H1 (cell line): ENCODE data around the gene CNBP. TPM values are rescaled to one million over a fixed set of nuclear protein-coding genes. Genes with fewer than 3 reads are reported as not detected.

ENCODE experiments used
- CTCF ChIA-PET: fragments of 300-600 bp; sonication (Branson Sonifier 250); formaldehyde crosslinking; loops from one replicate; lab custom pipeline; 2021; ENCODE audit not compliant: partially characterized antibody; lab: Charles Lee
- POLR2A ChIA-PET: fragments of 300-600 bp; sonication (Branson Sonifier 250); formaldehyde crosslinking; loops from one replicate; lab custom pipeline; 2021; ENCODE audit warnings: inconsistent platforms; ENCODE audit not compliant: partially characterized antibody; lab: Charles Lee
- DNase-seq, 2 experiments: peaks; one replicate each; pipeline versions ENCODE4 v3.0.0 to v3.0.0-alpha.2; 2010 to 2022; ENCODE audit warnings: low spot score in 2 of 2, low read depth in 1 of 2, mixed read lengths in 1 of 2
- FAIRE-seq: peaks from 2 replicates; lab custom pipeline; 2011; peaks lifted over from hg19 to GRCh38; lab: Jason Lieb, UNC
- H2AFZ ChIP-seq: 2 replicates; pipeline ENCODE4 v1.8.1; 2012; ENCODE audit warnings: low read length, inconsistent platforms
- H2AK5ac ChIP-seq: 2 replicates; pipeline ENCODE4 v1.6.1; 2013; ENCODE audit warnings: low read depth, low read length
- H2BK120ac ChIP-seq: replicated peaks from 2 replicates; pipeline ENCODE3; 2013; ENCODE audit warnings: low read depth, low read length, inconsistent platforms
- H2BK12ac ChIP-seq: 2 replicates; pipeline ENCODE4 v1.6.1; 2013; ENCODE audit warnings: low read depth, low read length
- H2BK15ac ChIP-seq: 2 replicates; pipeline ENCODE4 v1.6.1; 2013; ENCODE audit warnings: low read length
- H2BK20ac ChIP-seq: 2 replicates; pipeline ENCODE4 v1.6.1; 2013; ENCODE audit warnings: low read length
- H2BK5ac ChIP-seq: 2 replicates; pipeline ENCODE4 v1.6.1; 2013; ENCODE audit warnings: low read depth, low read length
- H3K14ac ChIP-seq: 2 replicates; pipeline ENCODE4 v1.6.1; 2013; ENCODE audit warnings: inconsistent platforms; ENCODE audit not compliant: insufficient read length
- H3K18ac ChIP-seq: 2 replicates; pipeline ENCODE4 v1.6.1; 2013; ENCODE audit warnings: low read length; ENCODE audit errors: extremely low read depth
- H3K23ac ChIP-seq: 2 replicates; pipeline ENCODE4 v1.6.1; 2013; ENCODE audit warnings: inconsistent platforms; ENCODE audit not compliant: insufficient read length
- H3K23me2 ChIP-seq: 2 replicates; pipeline ENCODE4 v1.6.1; 2013; ENCODE audit warnings: low read depth, low read length
- H3K27ac ChIP-seq: 2 replicates; pipeline ENCODE4 v1.6.1; 2011; ENCODE audit warnings: low read depth, low read length, inconsistent platforms
- H3K27me3 ChIP-seq, 4 experiments: replicated peaks in 1 of 4; 1 replicate in 1 of 4; 2 replicates in 3 of 4; pipeline versions ENCODE4 v1.6.1 to v1.8.1; 2011 to 2013; ENCODE audit warnings: low read length in 3 of 4, mild to moderate bottlenecking in 3 of 4, inconsistent platforms in 2 of 4, mixed read lengths in 2 of 4, moderate library complexity in 1 of 4; ENCODE audit not compliant: control insufficient read depth in 3 of 4, insufficient read depth in 3 of 4; ENCODE audit errors: extremely low read depth in 1 of 4
- H3K36me3 ChIP-seq, 4 experiments: 2 replicates each; pipeline versions ENCODE4 v1.6.1 to v1.8.1; 2011 to 2013; ENCODE audit warnings: mild to moderate bottlenecking in 4 of 4, low read length in 3 of 4, moderate library complexity in 2 of 4, control low read depth in 1 of 4, inconsistent platforms in 1 of 4; ENCODE audit not compliant: insufficient read depth in 4 of 4, control insufficient read depth in 2 of 4
- H3K4ac ChIP-seq: replicated peaks from 2 replicates; pipeline ENCODE3; 2013; ENCODE audit warnings: low read length, low read depth, mixed read lengths, inconsistent platforms; ENCODE audit not compliant: insufficient read length
- H3K4me1 ChIP-seq, 4 experiments: replicated peaks in 1 of 4; 1 replicate in 1 of 4; 2 replicates in 3 of 4; pipeline versions ENCODE4 v1.6.1 to v1.8.1; 2011 to 2013; ENCODE audit warnings: low read length in 3 of 4, inconsistent platforms in 2 of 4, mixed read lengths in 1 of 4; ENCODE audit not compliant: insufficient read depth in 4 of 4, control insufficient read depth in 3 of 4
- H3K4me2 ChIP-seq, 2 experiments: 2 replicates each; pipeline versions ENCODE4 v1.6.1 to v1.8.1; 2011 to 2013; ENCODE audit warnings: low read depth in 2 of 2, low read length in 2 of 2, control low read depth in 1 of 2, inconsistent platforms in 1 of 2, mild to moderate bottlenecking in 1 of 2; ENCODE audit not compliant: insufficient read depth in 1 of 2
- H3K4me3 ChIP-seq, 4 experiments: fragments of 200-600, 300-600 bp in 1 of 4; sonication (generic), shearing (Covaris generic), sonication (Bioruptor Twin) in 1 of 4; 2 replicates each; pipeline versions ENCODE4 v1.5.1 to v1.8.1; 2011 to 2016; ENCODE audit warnings: low read length in 4 of 4, low read depth in 3 of 4, control low read depth in 2 of 4, inconsistent platforms in 2 of 4, mild to moderate bottlenecking in 2 of 4, mixed read lengths in 1 of 4, moderate library complexity in 1 of 4; ENCODE audit not compliant: insufficient read depth in 2 of 4; ENCODE audit errors: extremely low read depth in 1 of 4
- H3K56ac ChIP-seq: replicated peaks from 2 replicates; pipeline ENCODE3; 2013; ENCODE audit warnings: low read depth, mild to moderate bottlenecking, mixed read lengths, low read length, inconsistent platforms; ENCODE audit not compliant: insufficient read length
- H3K79me1 ChIP-seq: 2 replicates; pipeline ENCODE4 v1.6.1; 2013; ENCODE audit warnings: low read depth, low read length, control low read depth
- H3K79me2 ChIP-seq, 2 experiments: 2 replicates each; pipeline versions ENCODE4 v1.6.1 to v1.8.1; 2012 to 2013; ENCODE audit warnings: low read length in 2 of 2, mild to moderate bottlenecking in 2 of 2, inconsistent platforms in 1 of 2; ENCODE audit not compliant: insufficient read depth in 2 of 2, control insufficient read depth in 1 of 2
- H3K9ac ChIP-seq, 4 experiments: replicated peaks in 1 of 4; 1 replicate in 1 of 4; 2 replicates in 3 of 4; pipeline versions ENCODE4 v1.6.1 to v1.8.1; 2011 to 2013; ENCODE audit warnings: low read depth in 3 of 4, low read length in 3 of 4, control low read depth in 2 of 4, mild to moderate bottlenecking in 2 of 4, moderate library complexity in 2 of 4, inconsistent platforms in 1 of 4; ENCODE audit errors: extremely low read depth in 1 of 4
- H3K9me3 ChIP-seq, 2 experiments: 2 replicates each; pipeline versions ENCODE4 v1.6.1 to v1.8.1; 2012 to 2013; ENCODE audit warnings: mild to moderate bottlenecking in 2 of 2, moderate library complexity in 2 of 2, control low read depth in 1 of 2, inconsistent platforms in 1 of 2, low read depth in 1 of 2, low read length in 1 of 2, mixed read lengths in 1 of 2; ENCODE audit not compliant: insufficient read depth in 2 of 2
- H4K20me1 ChIP-seq, 2 experiments: replicated peaks in 1 of 2; 2 replicates each; pipeline versions ENCODE3 to v1.8.1; 2011 to 2013; ENCODE audit warnings: inconsistent platforms in 2 of 2, low read length in 2 of 2, mild to moderate bottlenecking in 1 of 2; ENCODE audit not compliant: insufficient read depth in 2 of 2, control insufficient read depth in 1 of 2
- H4K5ac ChIP-seq: 2 replicates; pipeline ENCODE4 v1.6.1; 2013; ENCODE audit warnings: low read length, low read depth, mixed read lengths, inconsistent platforms; ENCODE audit not compliant: insufficient read length
- H4K8ac ChIP-seq: 2 replicates; pipeline ENCODE4 v1.8.0; 2013; ENCODE audit warnings: mild to moderate bottlenecking, moderate library complexity, low read length, inconsistent platforms; ENCODE audit not compliant: insufficient read depth; ENCODE audit errors: extremely low read depth
- H4K91ac ChIP-seq: replicated peaks from 2 replicates; pipeline ENCODE3; 2013; ENCODE audit warnings: low read length, mixed read lengths, inconsistent platforms; ENCODE audit not compliant: insufficient read length
- ASH2L ChIP-seq: fragments of 200-600, 300-600 bp; sonication (generic); IDR thresholded peaks from one replicate; pipeline ENCODE4 v1.7.1; 2017; ENCODE audit warnings: low read length
- CBX5 ChIP-seq: fragments of 300-800, 300-1000 bp; sonication (generic); IDR thresholded peaks from 2 replicates; pipeline ENCODE4 v1.7.1; 2016; ENCODE audit warnings: antibody characterized with exemption, low read length, low read depth
- CBX8 ChIP-seq: fragments of 300-800, 300-1000 bp; sonication (generic); IDR thresholded peaks from 2 replicates; pipeline ENCODE4 v1.7.1; 2016; ENCODE audit warnings: low read depth, low read length, borderline replicate concordance
- CREB1 ChIP-seq: IDR thresholded peaks from 2 replicates; pipeline ENCODE4 v1.6.1; 2012; ENCODE audit warnings: inconsistent platforms
- CTBP2 ChIP-seq: IDR thresholded peaks from 2 replicates; pipeline ENCODE4 v1.7.0; 2011; ENCODE audit warnings: borderline replicate concordance, mild to moderate bottlenecking, moderate library complexity, mixed read lengths, low read length; ENCODE audit not compliant: insufficient read depth, insufficient read length
- FOSL1 ChIP-seq: IDR thresholded peaks from 2 replicates; pipeline ENCODE4 v1.6.1; 2011; ENCODE audit warnings: mild to moderate bottlenecking, low read depth, low read length, moderate library complexity; ENCODE audit not compliant: insufficient read depth
- GABPA ChIP-seq: IDR thresholded peaks from 2 replicates; pipeline ENCODE4 v1.6.1; 2011; ENCODE audit warnings: mild to moderate bottlenecking, low read length, moderate library complexity, borderline replicate concordance; ENCODE audit not compliant: insufficient read depth
- GTF2F1 ChIP-seq: IDR thresholded peaks from 2 replicates; pipeline ENCODE4 v1.6.1; 2012; ENCODE audit warnings: low read depth, low read length, improper control_type of control experiment, borderline replicate concordance
- KDM1A ChIP-seq: fragments of 200-600, 300-600 bp; sonication (generic); IDR thresholded peaks from 2 replicates; pipeline ENCODE4 v1.7.1; 2016; ENCODE audit warnings: mild to moderate bottlenecking, low read length, borderline replicate concordance
- KDM5A ChIP-seq: fragments of 200-600 bp; IDR thresholded peaks from 2 replicates; pipeline ENCODE4 v1.7.1; 2012; ENCODE audit warnings: mild to moderate bottlenecking, low read length, inconsistent platforms, mixed read lengths
- POU5F1 ChIP-seq: IDR thresholded peaks from 2 replicates; pipeline ENCODE4 v1.6.1; 2011; ENCODE audit warnings: low read depth, mild to moderate bottlenecking, low read length, moderate library complexity
- SRF ChIP-seq: IDR thresholded peaks from 2 replicates; pipeline ENCODE4 v1.6.1; 2011; ENCODE audit warnings: mild to moderate bottlenecking, low read depth, low read length, moderate library complexity
- TAF7 ChIP-seq: optimal IDR thresholded peaks from 2 replicates; pipeline ENCODE3; 2011; ENCODE audit warnings: low read depth, mild to moderate bottlenecking, inconsistent platforms, low read length, moderate library complexity, borderline replicate concordance
- WGBS, 2 experiments: shearing (Covaris generic) in 1 of 2; methylation state at CpG; one replicate each; pipeline versions ENCODE4 v1.1.6 to v1.1.7; 2013 to 2015; ENCODE audit warnings: low lambda C conversion rate in 2 of 2, mixed read lengths in 2 of 2, inconsistent platforms in 1 of 2, low coverage in 1 of 2, missing lambda C conversion rate in 1 of 2; ENCODE audit not compliant: insufficient replicate concordance in 2 of 2, insufficient coverage in 1 of 2, insufficient read length in 1 of 2; ENCODE audit errors: extremely low coverage in 1 of 2, missing lambda C conversion rate in 1 of 2; 5-methylcytosine and 5-hydroxymethylcytosine counted together
- polyA plus RNA-seq, 7 experiments: library from polyadenylated mRNA; depleted of rRNA in 3 of 7; stranded (reverse) in 5 of 7; unstranded in 2 of 7; fragments of >200 nt in 5 of 7; fragments of 200-250 nt in 2 of 7; gene quantifications; 1 replicate in 5 of 7; 2 replicates in 1 of 7; 4 replicates in 1 of 7; pipeline versions ENCODE4 v1.2.1 to v1.2.3, GENCODE V29; 2011 to 2013; ENCODE audit warnings: missing spikeins in 2 of 7, mixed read lengths in 2 of 7
- total RNA-seq: library from RNA; stranded (reverse); fragmentation: NEBNext Ultra II Directional; extraction: Animal tissue kit (Norgen Biotek cat#: 25700); gene quantifications from 2 replicates; pipeline ENCODE4 v1.2.1, GENCODE V29; 2021

CNBP gene
- total and polyA plus RNA-seq, 2 of the 8 experiments (the other 6 are each of a cell fraction or from before 2014, with no cell fraction given), result 315 to 371 TPM

- H3K27ac ChIP-seq, result no peak overlapping the region
- no peaks in the 10 kb centered on the region for H3K79me2 ChIP-seq
- H3K18ac ChIP-seq, result no peak overlapping the region
- no peak overlapping the region for H3K4me2 ChIP-seq
- H2BK15ac ChIP-seq, result no peak overlapping the region
- H4K8ac ChIP-seq, result no peak overlapping the region
- H3K9me3 ChIP-seq, result no peaks in the 10 kb centered on the region
- no peak overlapping the region for H4K91ac ChIP-seq
- DNase-seq, result no peak
- ChIA-PET POLR2A (interaction anchor here (0.6 to 2.0 kb wide), 4 partner anchors 10 to 114 kb away, joined by 3 to 6 read pairs (median 4); no protein-coding TSS in a partner anchor), CTCF (interaction anchor here (0.6 to 4.2 kb wide), 8 partner anchors 9 to 593 kb away, joined by 3 to 17 read pairs (median 4); partner anchors contain the start of gene RAB43)
- no peak overlapping the region for H2AK5ac ChIP-seq
- H2BK5ac ChIP-seq, result no peak overlapping the region
- H3K79me1 ChIP-seq, result no peaks in the 10 kb centered on the region
- no peak overlapping the region for H2BK120ac ChIP-seq
- H3K56ac ChIP-seq, result no peak overlapping the region
- FAIRE-seq, result no peak
- no peak overlapping the region for H2AFZ ChIP-seq
- no peak overlapping the region for H3K4ac ChIP-seq
- no peak overlapping the region for H3K4me3 ChIP-seq
- H3K9ac ChIP-seq, result no peak overlapping the region
- no peaks in the 10 kb centered on the region for H3K23me2 ChIP-seq
- WGBS, 2 experiments, result 77% methylated on average over 5 of the region's 5 CpGs; no CpG with 5 or more reads in 1 of the 2 experiments
- H3K14ac ChIP-seq, result no peak overlapping the region
- H4K20me1 ChIP-seq, result peaks cover 0 to 6% of the 10 kb centered on the region in 2 experiments
- H4K5ac ChIP-seq, result no peak overlapping the region
- no peak overlapping the region for H2BK12ac ChIP-seq
- no peak overlapping the region for H3K23ac ChIP-seq
- H3K27me3 ChIP-seq, result no peaks in the 10 kb centered on the region
- peaks cover 7 to 34% (median 29%) of the 10 kb centered on the region in 4 experiments; a peak in 7 of 8 replicates for H3K36me3 ChIP-seq
- H2BK20ac ChIP-seq, result no peak overlapping the region
- no peaks in the 10 kb centered on the region for H3K4me1 ChIP-seq
- TF ChIP-seq GABPA (no peak), CREB1 (no peak), KDM1A (no peak), KDM5A (no peak), FOSL1 (no peak), POU5F1 (no peak), TAF7 (no peak), CBX5 (no peak), CBX8 (no peak), ASH2L (no peak), GTF2F1 (no peak), CTBP2 (no peak), SRF (no peak)
These were observed 51.4 kb downstream of the CNBP start for GRCh38 chr3:129132097-129132866.
